K562 (cell line): ENCODE measurements around the gene LAG3. TPM values are rescaled to one million over a fixed set of nuclear protein-coding genes. Genes with fewer than 3 reads are reported as not detected.

Experiments used
- EZH2 ChIP-seq: IDR thresholded peaks from 2 replicates; pipeline ENCODE4 v1.6.1; 2012; ENCODE audit warnings: low read depth, mild to moderate bottlenecking, inconsistent platforms, low read length, borderline replicate concordance
- KLF10 ChIP-seq: fragments of 250-450 bp; sonication (Bioruptor Pico); IDR thresholded peaks from 2 replicates; pipeline ENCODE4 v1.6.1; 2021; ENCODE audit warnings: matching md5 sums
- MTA1 ChIP-seq: fragments of 450-650 bp; IDR thresholded peaks from 2 replicates; pipeline ENCODE4 v1.6.1; 2017; ENCODE audit warnings: borderline replicate concordance
- PURB ChIP-seq: sonication (generic); formaldehyde crosslinking; IDR thresholded peaks from 2 replicates; pipeline ENCODE4 v1.9.0; 2021; ENCODE audit warnings: low read depth, mild to moderate bottlenecking, missing genetic modification reagents
- RBM15 ChIP-seq: fragments of 200-400 bp; formaldehyde crosslinking; IDR thresholded peaks from 2 replicates; pipeline ENCODE4 v1.6.1; 2018; ENCODE audit warnings: mild to moderate bottlenecking, low read length, moderate library complexity; ENCODE audit not compliant: insufficient read depth
- RFX5 ChIP-seq: IDR thresholded peaks from 2 replicates; pipeline ENCODE4 v1.6.1; 2011; ENCODE audit warnings: low read depth, mild to moderate bottlenecking, improper control_type of control experiment, low read length
- U2AF1 ChIP-seq: fragments of 200-400 bp; formaldehyde crosslinking; optimal IDR thresholded peaks from 2 replicates; pipeline ENCODE3; 2017; ENCODE audit warnings: mild to moderate bottlenecking, low read depth, low read length, moderate library complexity
- ZNF184 ChIP-seq: sonication (generic); formaldehyde crosslinking; IDR thresholded peaks from 2 replicates; pipeline ENCODE4 v1.5.0; 2020; ENCODE audit warnings: missing genetic modification reagents
- ZNF444 ChIP-seq: fragments of 250-450 bp; sonication (Bioruptor Pico); IDR thresholded peaks from 2 replicates; pipeline ENCODE4 v1.4.0; 2020; ENCODE audit warnings: mild to moderate bottlenecking, moderate library complexity
- ZNF589 ChIP-seq: fragments of 200-800 bp; sonication (Bioruptor generic); IDR thresholded peaks from 2 replicates; pipeline ENCODE4 v1.6.1; 2016; ENCODE audit warnings: low read depth, missing genetic modification characterization, missing compliant biosample characterization
- ZNF79 ChIP-seq: fragments of 250-450 bp; sonication (Bioruptor Pico); IDR thresholded peaks from 2 replicates; pipeline ENCODE4 v1.4.0; 2020; ENCODE audit warnings: low read depth, mild to moderate bottlenecking, moderate library complexity
- polyA plus RNA-seq, 8 experiments: library from polyadenylated mRNA; depleted of rRNA in 4 of 8; stranded (reverse) in 5 of 8; unstranded in 3 of 8; fragments of >200 nt; fragmentation: Nextera tagmentation in 2 of 8; fragmentation: Illumina TruSeq in 1 of 8; extraction: Ambion mirVana in 2 of 8; extraction: Trizol in 1 of 8; gene quantifications; 2 replicates each; pipeline versions ENCODE4 v1.2.1 to v1.2.3, GENCODE V29; 2011 to 2014; ENCODE audit warnings: inconsistent platforms in 1 of 8, missing spikeins in 1 of 8
- total RNA-seq, 7 experiments: library from RNA; depleted of rRNA in 6 of 7; stranded (reverse); fragments of >200 nt in 6 of 7; fragmentation: Illumina TruSeq in 2 of 7; extraction: Trizol in 2 of 7; gene quantifications; 2 replicates each; pipeline versions ENCODE4 v1.2.1 to v1.2.3, GENCODE V29; 2011 to 2021; ENCODE audit warnings: low replicate concordance in 1 of 7
- TF ChIP-seq, protein P1 (sequence below): fragments of 450-650 bp; IDR thresholded peaks from 2 replicates; pipeline ENCODE4 v1.6.1; 2018; ENCODE audit warnings: mild to moderate bottlenecking, low read depth; ENCODE audit not compliant: partially characterized antibody
- TF ChIP-seq, protein P2 (sequence below): fragments of 450-650 bp; IDR thresholded peaks from 2 replicates; pipeline ENCODE4 v1.6.1; 2016; ENCODE audit warnings: low read depth, mild to moderate bottlenecking, moderate library complexity
- TF ChIP-seq, protein P3 (sequence below), 2 experiments: fragments of 150-350 bp in 1 of 2; IDR thresholded peaks; 2 replicates each; pipeline ENCODE4 v1.6.1; 2012 to 2016; ENCODE audit warnings: low read depth in 2 of 2, low read length in 2 of 2, mild to moderate bottlenecking in 1 of 2, moderate library complexity in 1 of 2
- TF ChIP-seq, protein P4 (sequence below): sonication (generic); formaldehyde crosslinking; IDR thresholded peaks from 2 replicates; pipeline ENCODE4 v1.8.1; 2023; ENCODE audit warnings: missing genetic modification reagents, mild to moderate bottlenecking, borderline replicate concordance

Gene LAG3
- total and polyA plus RNA-seq, 9 of the 15 experiments (the other 6 are each of a cell fraction or from before 2014, with no cell fraction given) = 0.07 to 0.66 (median 0.09) TPM; not detected in 1

DNA sequence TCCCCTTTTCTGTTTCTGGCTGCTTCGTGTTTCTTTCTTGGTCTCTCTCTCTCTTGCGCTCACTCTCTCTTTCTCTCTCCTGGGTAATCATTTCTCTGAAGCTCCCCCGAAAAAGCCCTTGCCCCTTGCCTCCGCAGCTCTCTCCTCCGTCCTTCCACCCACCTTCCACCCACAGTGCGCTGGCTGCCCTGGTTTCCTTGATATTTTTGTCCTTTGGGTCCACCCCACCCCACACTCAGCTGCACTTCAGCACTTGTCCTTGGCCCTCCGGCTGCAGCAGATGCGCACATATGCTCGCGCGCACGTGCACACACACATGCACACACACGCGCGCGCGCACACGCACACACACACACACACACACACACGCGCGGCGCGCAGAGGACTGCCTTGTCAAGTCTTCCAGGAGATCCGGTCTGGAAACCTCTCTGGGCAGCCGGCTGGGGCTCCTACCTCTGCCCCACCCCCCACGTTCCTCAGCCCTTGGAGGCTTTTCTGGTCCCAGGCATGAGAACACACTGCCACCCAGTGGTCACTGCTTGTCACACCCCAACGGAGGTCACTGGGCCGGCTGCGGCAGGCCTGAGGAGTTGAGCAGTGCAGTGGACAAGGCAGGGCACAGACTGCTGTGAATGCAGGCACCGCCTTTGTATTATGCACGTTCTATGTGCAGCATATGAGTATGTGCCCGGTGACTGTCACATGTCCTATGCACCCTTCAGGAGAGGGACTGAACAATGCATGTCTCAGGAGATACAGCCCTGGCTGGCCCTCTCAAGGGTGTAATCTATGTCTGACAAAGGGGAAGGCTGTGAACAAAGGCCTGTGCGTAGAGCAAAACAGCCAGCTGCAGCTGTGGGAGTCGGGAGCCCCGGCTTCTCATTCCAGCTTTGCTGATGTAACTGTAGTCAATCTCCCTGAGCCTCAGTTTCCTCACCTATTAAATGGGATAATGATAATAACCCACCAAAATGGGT is 6.5 kb downstream of the LAG3 start (continued):
- TF ChIP-seq, protein P1, sequence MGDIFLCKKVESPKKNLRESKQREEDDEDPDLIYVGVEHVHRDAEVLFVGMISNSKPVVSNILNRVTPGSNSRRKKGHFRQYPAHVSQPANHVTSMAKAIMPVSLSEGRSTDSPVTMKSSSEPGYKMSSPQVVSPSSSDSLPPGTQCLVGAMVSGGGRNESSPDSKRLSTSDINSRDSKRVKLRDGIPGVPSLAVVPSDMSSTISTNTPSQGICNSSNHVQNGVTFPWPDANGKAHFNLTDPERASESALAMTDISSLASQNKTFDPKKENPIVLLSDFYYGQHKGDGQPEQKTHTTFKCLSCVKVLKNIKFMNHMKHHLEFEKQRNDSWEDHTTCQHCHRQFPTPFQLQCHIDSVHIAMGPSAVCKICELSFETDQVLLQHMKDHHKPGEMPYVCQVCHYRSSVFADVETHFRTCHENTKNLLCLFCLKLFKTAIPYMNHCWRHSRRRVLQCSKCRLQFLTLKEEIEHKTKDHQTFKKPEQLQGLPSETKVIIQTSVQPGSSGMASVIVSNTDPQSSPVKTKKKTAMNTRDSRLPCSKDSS = no peak
- no peak for TF ChIP-seq ZNF184
- no peak for TF ChIP-seq ZNF589 (CRISPR knock-in tag)
- TF ChIP-seq RFX5 = no peak
- TF ChIP-seq U2AF1 = no peak
- no peak for TF ChIP-seq KLF10 (CRISPR knock-in tag)
- TF ChIP-seq ZNF444 = no peak
- TF ChIP-seq, protein P2, sequence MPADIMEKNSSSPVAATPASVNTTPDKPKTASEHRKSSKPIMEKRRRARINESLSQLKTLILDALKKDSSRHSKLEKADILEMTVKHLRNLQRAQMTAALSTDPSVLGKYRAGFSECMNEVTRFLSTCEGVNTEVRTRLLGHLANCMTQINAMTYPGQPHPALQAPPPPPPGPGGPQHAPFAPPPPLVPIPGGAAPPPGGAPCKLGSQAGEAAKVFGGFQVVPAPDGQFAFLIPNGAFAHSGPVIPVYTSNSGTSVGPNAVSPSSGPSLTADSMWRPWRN = no peak
- TF ChIP-seq, protein P3, sequence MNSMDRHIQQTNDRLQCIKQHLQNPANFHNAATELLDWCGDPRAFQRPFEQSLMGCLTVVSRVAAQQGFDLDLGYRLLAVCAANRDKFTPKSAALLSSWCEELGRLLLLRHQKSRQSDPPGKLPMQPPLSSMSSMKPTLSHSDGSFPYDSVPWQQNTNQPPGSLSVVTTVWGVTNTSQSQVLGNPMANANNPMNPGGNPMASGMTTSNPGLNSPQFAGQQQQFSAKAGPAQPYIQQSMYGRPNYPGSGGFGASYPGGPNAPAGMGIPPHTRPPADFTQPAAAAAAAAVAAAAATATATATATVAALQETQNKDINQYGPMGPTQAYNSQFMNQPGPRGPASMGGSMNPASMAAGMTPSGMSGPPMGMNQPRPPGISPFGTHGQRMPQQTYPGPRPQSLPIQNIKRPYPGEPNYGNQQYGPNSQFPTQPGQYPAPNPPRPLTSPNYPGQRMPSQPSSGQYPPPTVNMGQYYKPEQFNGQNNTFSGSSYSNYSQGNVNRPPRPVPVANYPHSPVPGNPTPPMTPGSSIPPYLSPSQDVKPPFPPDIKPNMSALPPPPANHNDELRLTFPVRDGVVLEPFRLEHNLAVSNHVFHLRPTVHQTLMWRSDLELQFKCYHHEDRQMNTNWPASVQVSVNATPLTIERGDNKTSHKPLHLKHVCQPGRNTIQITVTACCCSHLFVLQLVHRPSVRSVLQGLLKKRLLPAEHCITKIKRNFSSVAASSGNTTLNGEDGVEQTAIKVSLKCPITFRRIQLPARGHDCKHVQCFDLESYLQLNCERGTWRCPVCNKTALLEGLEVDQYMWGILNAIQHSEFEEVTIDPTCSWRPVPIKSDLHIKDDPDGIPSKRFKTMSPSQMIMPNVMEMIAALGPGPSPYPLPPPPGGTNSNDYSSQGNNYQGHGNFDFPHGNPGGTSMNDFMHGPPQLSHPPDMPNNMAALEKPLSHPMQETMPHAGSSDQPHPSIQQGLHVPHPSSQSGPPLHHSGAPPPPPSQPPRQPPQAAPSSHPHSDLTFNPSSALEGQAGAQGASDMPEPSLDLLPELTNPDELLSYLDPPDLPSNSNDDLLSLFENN (IDR thresholded peaks at IDR 0.05; ENCODE audit: low read depth in 2 of 2, low read length in 2 of 2) = no peak
- no peak for TF ChIP-seq ZNF79
- TF ChIP-seq EZH2 = no peak
- peak; percentile 51; the same call in 1 of the 2 replicates for TF ChIP-seq MTA1
- TF ChIP-seq, protein P4, sequence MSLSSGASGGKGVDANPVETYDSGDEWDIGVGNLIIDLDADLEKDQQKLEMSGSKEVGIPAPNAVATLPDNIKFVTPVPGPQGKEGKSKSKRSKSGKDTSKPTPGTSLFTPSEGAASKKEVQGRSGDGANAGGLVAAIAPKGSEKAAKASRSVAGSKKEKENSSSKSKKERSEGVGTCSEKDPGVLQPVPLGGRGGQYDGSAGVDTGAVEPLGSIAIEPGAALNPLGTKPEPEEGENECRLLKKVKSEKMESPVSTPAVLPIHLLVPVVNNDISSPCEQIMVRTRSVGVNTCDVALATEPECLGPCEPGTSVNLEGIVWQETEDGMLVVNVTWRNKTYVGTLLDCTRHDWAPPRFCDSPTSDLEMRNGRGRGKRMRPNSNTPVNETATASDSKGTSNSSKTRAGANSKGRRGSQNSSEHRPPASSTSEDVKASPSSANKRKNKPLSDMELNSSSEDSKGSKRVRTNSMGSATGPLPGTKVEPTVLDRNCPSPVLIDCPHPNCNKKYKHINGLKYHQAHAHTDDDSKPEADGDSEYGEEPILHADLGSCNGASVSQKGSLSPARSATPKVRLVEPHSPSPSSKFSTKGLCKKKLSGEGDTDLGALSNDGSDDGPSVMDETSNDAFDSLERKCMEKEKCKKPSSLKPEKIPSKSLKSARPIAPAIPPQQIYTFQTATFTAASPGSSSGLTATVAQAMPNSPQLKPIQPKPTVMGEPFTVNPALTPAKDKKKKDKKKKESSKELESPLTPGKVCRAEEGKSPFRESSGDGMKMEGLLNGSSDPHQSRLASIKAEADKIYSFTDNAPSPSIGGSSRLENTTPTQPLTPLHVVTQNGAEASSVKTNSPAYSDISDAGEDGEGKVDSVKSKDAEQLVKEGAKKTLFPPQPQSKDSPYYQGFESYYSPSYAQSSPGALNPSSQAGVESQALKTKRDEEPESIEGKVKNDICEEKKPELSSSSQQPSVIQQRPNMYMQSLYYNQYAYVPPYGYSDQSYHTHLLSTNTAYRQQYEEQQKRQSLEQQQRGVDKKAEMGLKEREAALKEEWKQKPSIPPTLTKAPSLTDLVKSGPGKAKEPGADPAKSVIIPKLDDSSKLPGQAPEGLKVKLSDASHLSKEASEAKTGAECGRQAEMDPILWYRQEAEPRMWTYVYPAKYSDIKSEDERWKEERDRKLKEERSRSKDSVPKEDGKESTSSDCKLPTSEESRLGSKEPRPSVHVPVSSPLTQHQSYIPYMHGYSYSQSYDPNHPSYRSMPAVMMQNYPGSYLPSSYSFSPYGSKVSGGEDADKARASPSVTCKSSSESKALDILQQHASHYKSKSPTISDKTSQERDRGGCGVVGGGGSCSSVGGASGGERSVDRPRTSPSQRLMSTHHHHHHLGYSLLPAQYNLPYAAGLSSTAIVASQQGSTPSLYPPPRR (CRISPR knock-in tag) = no peak
- no peak for TF ChIP-seq PURB (CRISPR knock-in tag)
- TF ChIP-seq RBM15 = no peak
